ENCODE results near the gene OR1J1. TPM values are rescaled to one million over a fixed set of nuclear protein-coding genes. Genes with fewer than 3 reads are reported as not detected.
A peak's percentile ranks its signal among the peaks of the same experiment; 100 is the strongest.

Gene OR1J1
- polyA plus RNA-seq (2013), result not detected in 2 replicates

- H3K4ac ChIP-seq (ENCODE audit: low read depth, low read length), result no peak within 1 kb of the TSS
- WGBS (ENCODE audit: extremely low coverage, insufficient coverage, insufficient read length), result no CpG with 5 or more reads among the region's 6 CpGs
- no peak within 1 kb of the TSS for H3K14ac ChIP-seq (ENCODE audit: low read length)
- no peak within 1 kb of the TSS for H3K4me2 ChIP-seq (ENCODE audit: low read length)
- peak within 1 kb of the TSS; percentile 43 for H3K4me3 ChIP-seq (ENCODE audit: low read depth, low read length)
- H2AK5ac ChIP-seq (ENCODE audit: low read length), result no peak within 1 kb of the TSS
- no peak for DNase-seq
- H3K27ac ChIP-seq (ENCODE audit: low read depth, low read length), result no peak within 1 kb of the TSS
- H3K79me1 ChIP-seq (ENCODE audit: low read length), result no peaks in the 10 kb centered on the region
- H3K18ac ChIP-seq (ENCODE audit: low read length), result no peak within 1 kb of the TSS
- H2BK5ac ChIP-seq (ENCODE audit: low read depth, low read length, poor library complexity), result no peak within 1 kb of the TSS
- H3K23ac ChIP-seq (ENCODE audit: low read length), result no peak within 1 kb of the TSS
- H3K9me3 ChIP-seq (ENCODE audit: insufficient read depth, low read depth, low read length), result peaks cover 8% of the 10 kb centered on the region
- no peak within 1 kb of the TSS for H2BK120ac ChIP-seq (ENCODE audit: insufficient read depth, low read length, poor library complexity)
- no peak within 1 kb of the TSS for H3K9ac ChIP-seq (ENCODE audit: low read length)
- no peaks in the 10 kb centered on the region for H3K4me1 ChIP-seq (ENCODE audit: control insufficient read depth in 1 of 2, insufficient read depth in 2 of 2, low read length in 2 of 2)
- H4K8ac ChIP-seq (ENCODE audit: low read depth, low read length), result no peak within 1 kb of the TSS
- H2BK12ac ChIP-seq (ENCODE audit: low read length), result no peak within 1 kb of the TSS
- H2AFZ ChIP-seq (ENCODE audit: insufficient read depth, low read length, poor library complexity), result no peak within 1 kb of the TSS
- H4K91ac ChIP-seq (ENCODE audit: low read depth, low read length), result no peak within 1 kb of the TSS
- no peaks in the 10 kb centered on the region for H3K79me2 ChIP-seq (ENCODE audit: control insufficient read depth, insufficient read depth, low read length, poor library complexity)
- no peak within 1 kb of the TSS for H4K12ac ChIP-seq (ENCODE audit: low read depth, low read length)
- no peaks in the 10 kb centered on the region for H3K36me3 ChIP-seq (ENCODE audit: control insufficient read depth in 1 of 2, insufficient read depth in 2 of 2, low read length in 2 of 2)
- no peaks in the 10 kb centered on the region for H3K27me3 ChIP-seq (ENCODE audit: insufficient read depth, low read length)
Measured at GRCh38 chr9:122477826-122478225, at the start of gene OR1J1. TSS of gene OR1J1 (minus strand) at chr9:122477926. CDS start at chr9:122477926, 0 bp downstream.

- Histone ChIP-seq H3K14ac (ENCODE audit: low read length) (no peak within 1 kb of the TSS), H3K9me3 (ENCODE audit: insufficient read depth, low read depth, low read length) (peaks cover 13% of the 10 kb centered on the region), H3K9ac (ENCODE audit: low read length) (no peak within 1 kb of the TSS), H3K36me3 (ENCODE audit: control insufficient read depth in 1 of 2, insufficient read depth in 2 of 2, low read length in 2 of 2) (no peaks in the 10 kb centered on the region), H3K23ac (ENCODE audit: low read length) (no peak within 1 kb of the TSS), H2AK5ac (ENCODE audit: low read length) (no peak within 1 kb of the TSS), H3K4me1 (ENCODE audit: control insufficient read depth in 1 of 2, insufficient read depth in 2 of 2, low read length in 2 of 2) (no peaks in the 10 kb centered on the region), H2BK120ac (ENCODE audit: insufficient read depth, low read length, poor library complexity) (no peak within 1 kb of the TSS), H3K79me2 (ENCODE audit: control insufficient read depth, insufficient read depth, low read length, poor library complexity) (no peaks in the 10 kb centered on the region), H4K12ac (ENCODE audit: low read depth, low read length) (no peak within 1 kb of the TSS), H3K27me3 (ENCODE audit: insufficient read depth, low read length) (no peaks in the 10 kb centered on the region), H4K8ac (ENCODE audit: low read depth, low read length) (no peak within 1 kb of the TSS), H3K4ac (ENCODE audit: low read depth, low read length) (no peak within 1 kb of the TSS), H3K18ac (ENCODE audit: low read length) (no peak within 1 kb of the TSS), H3K79me1 (ENCODE audit: low read length) (no peaks in the 10 kb centered on the region), H3K27ac (ENCODE audit: low read depth, low read length) (no peak within 1 kb of the TSS), H3K4me3 (ENCODE audit: low read depth, low read length) (no peak within 1 kb of the TSS), H4K91ac (ENCODE audit: low read depth, low read length) (no peak within 1 kb of the TSS), H3K4me2 (ENCODE audit: low read length) (no peak within 1 kb of the TSS), H2AFZ (ENCODE audit: insufficient read depth, low read length, poor library complexity) (no peak within 1 kb of the TSS), H2BK5ac (ENCODE audit: low read depth, low read length, poor library complexity) (no peak within 1 kb of the TSS), H2BK12ac (ENCODE audit: low read length) (no peak within 1 kb of the TSS)
- WGBS (ENCODE audit: extremely low coverage, insufficient coverage, insufficient read length), result no CpG with 5 or more reads among the region's 3 CpGs
- no peak for DNase-seq
Measured at GRCh38 chr9:122527193-122527592, 49.5 kb upstream of the OR1J1 start, which contains the start of gene OR1N1. TSS of gene OR1N1 (minus strand) at chr9:122527293. CDS start at chr9:122527293, 0 bp downstream.

- Histone ChIP-seq H3K27me3 (ENCODE audit: insufficient read depth, low read length) (no peaks in the 10 kb centered on the region), H2BK120ac (ENCODE audit: insufficient read depth, low read length, poor library complexity) (no peak overlapping the region), H3K4me2 (ENCODE audit: low read length) (no peak overlapping the region), H3K14ac (ENCODE audit: low read length) (no peak overlapping the region), H4K8ac (ENCODE audit: low read depth, low read length) (no peak overlapping the region), H3K79me2 (ENCODE audit: control insufficient read depth, insufficient read depth, low read length, poor library complexity) (no peaks in the 10 kb centered on the region), H3K36me3 (ENCODE audit: control insufficient read depth in 1 of 2, insufficient read depth in 2 of 2, low read length in 2 of 2) (no peaks in the 10 kb centered on the region), H2AK5ac (ENCODE audit: low read length) (no peak overlapping the region), H2BK12ac (ENCODE audit: low read length) (no peak overlapping the region), H2AFZ (ENCODE audit: insufficient read depth, low read length, poor library complexity) (no peak overlapping the region), H3K23ac (ENCODE audit: low read length) (no peak overlapping the region), H3K18ac (ENCODE audit: low read length) (no peak overlapping the region), H3K4me1 (ENCODE audit: control insufficient read depth in 1 of 2, insufficient read depth in 2 of 2, low read length in 2 of 2) (no peaks in the 10 kb centered on the region), H3K9me3 (ENCODE audit: insufficient read depth, low read depth, low read length) (peaks cover 14% of the 10 kb centered on the region), H3K9ac (ENCODE audit: low read length) (no peak overlapping the region), H3K4ac (ENCODE audit: low read depth, low read length) (no peak overlapping the region), H4K91ac (ENCODE audit: low read depth, low read length) (no peak overlapping the region), H4K12ac (ENCODE audit: low read depth, low read length) (no peak overlapping the region), H3K27ac (ENCODE audit: low read depth, low read length) (no peak overlapping the region), H3K4me3 (ENCODE audit: low read depth, low read length) (no peak overlapping the region), H2BK5ac (ENCODE audit: low read depth, low read length, poor library complexity) (no peak overlapping the region), H3K79me1 (ENCODE audit: low read length) (no peaks in the 10 kb centered on the region)
- no CpG with 5 or more reads among the region's 10 CpGs for WGBS (ENCODE audit: extremely low coverage, insufficient coverage, insufficient read length)
- DNase-seq, result no peak
Measured at GRCh38 chr9:122526602-122527001, 48.9 kb upstream of the OR1J1 start.

GRCh38 chr9:122519376-122519775, 41.6 kb upstream of the OR1J1 start:
- no peaks in the 10 kb centered on the region for H3K4me1 ChIP-seq (ENCODE audit: control insufficient read depth in 1 of 2, insufficient read depth in 2 of 2, low read length in 2 of 2)
- no peak overlapping the region for H4K12ac ChIP-seq (ENCODE audit: low read depth, low read length)
- H3K36me3 ChIP-seq (ENCODE audit: control insufficient read depth in 1 of 2, insufficient read depth in 2 of 2, low read length in 2 of 2), result no peaks in the 10 kb centered on the region
- H3K9me3 ChIP-seq (ENCODE audit: insufficient read depth, low read depth, low read length), result peaks cover 22% of the 10 kb centered on the region
- no peak overlapping the region for H3K4me2 ChIP-seq (ENCODE audit: low read length)
- no peak overlapping the region for H3K4ac ChIP-seq (ENCODE audit: low read depth, low read length)
- H4K91ac ChIP-seq (ENCODE audit: low read depth, low read length), result no peak overlapping the region
- no peak overlapping the region for H2BK5ac ChIP-seq (ENCODE audit: low read depth, low read length, poor library complexity)
- no peak overlapping the region for H3K27ac ChIP-seq (ENCODE audit: low read depth, low read length)
- no peak overlapping the region for H3K4me3 ChIP-seq (ENCODE audit: low read depth, low read length)
- DNase-seq, result no peak
- no peak overlapping the region for H3K9ac ChIP-seq (ENCODE audit: low read length)
- H3K79me2 ChIP-seq (ENCODE audit: control insufficient read depth, insufficient read depth, low read length, poor library complexity), result no peaks in the 10 kb centered on the region
- no peak overlapping the region for H4K8ac ChIP-seq (ENCODE audit: low read depth, low read length)
- no peak overlapping the region for H2AK5ac ChIP-seq (ENCODE audit: low read length)
- no peak overlapping the region for H3K14ac ChIP-seq (ENCODE audit: low read length)
- H3K18ac ChIP-seq (ENCODE audit: low read length), result no peak overlapping the region
- no CpG with 5 or more reads among the region's 3 CpGs for WGBS (ENCODE audit: extremely low coverage, insufficient coverage, insufficient read length)
- H3K23ac ChIP-seq (ENCODE audit: low read length), result no peak overlapping the region
- no peaks in the 10 kb centered on the region for H3K79me1 ChIP-seq (ENCODE audit: low read length)
- H2AFZ ChIP-seq (ENCODE audit: insufficient read depth, low read length, poor library complexity), result no peak overlapping the region
- no peak overlapping the region for H2BK12ac ChIP-seq (ENCODE audit: low read length)
- H2BK120ac ChIP-seq (ENCODE audit: insufficient read depth, low read length, poor library complexity), result no peak overlapping the region
- no peaks in the 10 kb centered on the region for H3K27me3 ChIP-seq (ENCODE audit: insufficient read depth, low read length)
